Testis (tissue), 3 donors: ENCODE measurements around the gene DMBT1. TPM values are rescaled to one million over a fixed set of nuclear protein-coding genes. Genes with fewer than 3 reads are reported as not detected.

Experiments
- DNase-seq: peaks from one replicate; pipeline ENCODE4 v3.0.0-alpha.2; 2019
- H3K27ac ChIP-seq, 2 donors: fragments of 200-600 bp; sonication (generic); one replicate each; pipeline ENCODE4 v1.5.1; 2019
- H3K27me3 ChIP-seq: fragments of 200-600 bp; sonication (generic); one replicate; pipeline ENCODE4 v1.5.1; 2019
- H3K36me3 ChIP-seq: fragments of 200-600 bp; sonication (generic); one replicate; pipeline ENCODE4 v1.5.1; 2017; ENCODE audit warnings: low read depth; ENCODE audit errors: missing control alignments
- H3K4me1 ChIP-seq: fragments of 200-600 bp; sonication (generic); one replicate; pipeline ENCODE4 v1.5.1; 2019
- H3K4me3 ChIP-seq, 2 donors: fragments of 200-600 bp; sonication (generic); one replicate each; pipeline ENCODE4 v1.5.1; 2017 to 2019
- H3K9me3 ChIP-seq: fragments of 200-600 bp; sonication (generic); one replicate; pipeline ENCODE4 v1.5.1; 2017
- POLR2A ChIP-seq: fragments of 450-650 bp; IDR thresholded peaks from one replicate; pipeline ENCODE4 v1.6.1; 2017; ENCODE audit warnings: antibody characterized with exemption, mild to moderate bottlenecking, moderate library complexity
- WGBS, 2 donors: methylation state at CpG; one replicate each; pipeline ENCODE4 v1.1.5; 2018; 5-methylcytosine and 5-hydroxymethylcytosine counted together
- intact Hi-C: fragments of 100-400 bp; cut with DNase I; formaldehyde crosslinking; loops from one replicate; pipeline ENCODE4 v1.15.1; 2023; ENCODE audit warnings: low total_unique reads
- polyA plus RNA-seq: library from polyadenylated mRNA; stranded (reverse); fragments of 350-450 nt; fragmentation: Illumina TruSeq; extraction: RNeasy Lipid Tissue Mini Kit (QIAGEN cat#74804); gene quantifications from one replicate; pipeline ENCODE4 v1.2.3, GENCODE V29; 2014; ENCODE audit warnings: low read depth, low replicate concordance; ENCODE audit not compliant: insufficient read depth
- total RNA-seq, 2 donors: library from RNA; depleted of rRNA; stranded (reverse); fragments of >200 nt; gene quantifications; one replicate each; pipeline ENCODE4 v1.2.3, GENCODE V29; 2016
- TF ChIP-seq, protein P1 (sequence below), 3 experiments: fragments of 450-650 bp in 2 of 3; fragments of 200-600 bp in 1 of 3; sonication (generic) in 1 of 3; IDR thresholded peaks; one replicate each; pipeline ENCODE4 v1.5.1; 2016 to 2019; ENCODE audit warnings: antibody characterized with exemption in 3 of 3, mild to moderate bottlenecking in 2 of 3, moderate library complexity in 1 of 3

Gene DMBT1
- total and polyA plus RNA-seq, 3 donors from 2014 or later: 0.87 to 2.7 (median 1.2) TPM

GRCh38 chr10:122640921-122641320 lies 80.4 kb downstream of the DMBT1 start:
- intact Hi-C loops: no loop called here
- Histone ChIP-seq H3K4me1 (no peaks in the 10 kb centered on the region), H3K4me3 (no peak overlapping the region), H3K27ac (no peak overlapping the region), H3K36me3 (no peaks in the 10 kb centered on the region), H3K9me3 (no peaks in the 10 kb centered on the region), H3K27me3 (no peaks in the 10 kb centered on the region)
- DNase-seq: no peak
- no peak for TF ChIP-seq POLR2A
- TF ChIP-seq, protein P1, sequence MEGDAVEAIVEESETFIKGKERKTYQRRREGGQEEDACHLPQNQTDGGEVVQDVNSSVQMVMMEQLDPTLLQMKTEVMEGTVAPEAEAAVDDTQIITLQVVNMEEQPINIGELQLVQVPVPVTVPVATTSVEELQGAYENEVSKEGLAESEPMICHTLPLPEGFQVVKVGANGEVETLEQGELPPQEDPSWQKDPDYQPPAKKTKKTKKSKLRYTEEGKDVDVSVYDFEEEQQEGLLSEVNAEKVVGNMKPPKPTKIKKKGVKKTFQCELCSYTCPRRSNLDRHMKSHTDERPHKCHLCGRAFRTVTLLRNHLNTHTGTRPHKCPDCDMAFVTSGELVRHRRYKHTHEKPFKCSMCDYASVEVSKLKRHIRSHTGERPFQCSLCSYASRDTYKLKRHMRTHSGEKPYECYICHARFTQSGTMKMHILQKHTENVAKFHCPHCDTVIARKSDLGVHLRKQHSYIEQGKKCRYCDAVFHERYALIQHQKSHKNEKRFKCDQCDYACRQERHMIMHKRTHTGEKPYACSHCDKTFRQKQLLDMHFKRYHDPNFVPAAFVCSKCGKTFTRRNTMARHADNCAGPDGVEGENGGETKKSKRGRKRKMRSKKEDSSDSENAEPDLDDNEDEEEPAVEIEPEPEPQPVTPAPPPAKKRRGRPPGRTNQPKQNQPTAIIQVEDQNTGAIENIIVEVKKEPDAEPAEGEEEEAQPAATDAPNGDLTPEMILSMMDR (IDR thresholded peaks at IDR 0.05): no peak
- WGBS, 2 donors: 91 to 100% methylated on average over 2 to 3 of the region's 3 CpGs

DNA sequence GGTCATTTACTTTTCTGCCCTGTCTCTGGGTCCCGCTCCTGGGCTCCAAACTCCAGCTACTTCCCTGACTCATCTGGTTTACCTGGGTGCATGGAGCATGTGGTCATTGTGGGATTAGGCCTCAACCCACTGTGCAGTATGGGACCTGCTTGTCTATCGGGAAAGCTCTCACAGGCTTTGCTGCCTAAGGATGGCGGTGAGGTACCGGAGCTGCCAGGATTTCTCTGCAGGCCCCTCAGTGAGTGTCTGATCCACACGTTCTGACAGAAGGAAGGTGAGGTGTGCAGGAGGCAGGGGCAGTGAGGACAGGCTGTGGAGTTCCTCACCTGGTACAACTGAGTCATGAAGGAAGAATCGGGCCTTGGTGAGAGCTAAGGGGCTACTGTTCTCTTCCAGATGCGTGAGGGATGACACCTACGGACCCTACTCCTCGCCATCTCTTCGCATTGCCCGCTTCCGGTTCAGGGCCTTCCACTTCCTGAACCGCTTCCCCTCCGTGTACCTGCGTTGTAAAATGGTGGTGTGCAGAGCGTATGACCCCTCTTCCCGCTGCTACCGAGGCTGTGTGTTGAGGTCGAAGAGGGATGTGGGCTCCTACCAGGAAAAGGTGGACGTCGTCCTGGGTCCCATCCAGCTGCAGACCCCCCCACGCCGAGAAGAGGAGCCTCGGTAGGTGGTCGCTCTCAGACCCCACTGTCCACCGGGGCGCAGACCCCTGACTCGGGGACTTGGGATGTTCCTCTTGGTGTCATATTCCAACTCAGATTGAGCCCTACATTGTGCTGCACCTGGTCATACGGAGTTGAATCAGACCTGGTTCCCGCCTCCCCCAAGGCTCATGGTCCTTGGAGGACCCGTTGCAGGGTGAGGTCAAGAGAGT lies 82.4 kb downstream of the DMBT1 start:
- Histone ChIP-seq H3K27me3 (no peaks in the 10 kb centered on the region), H3K4me1 (no peaks in the 10 kb centered on the region), H3K9me3 (no peaks in the 10 kb centered on the region), H3K36me3 (no peaks in the 10 kb centered on the region), H3K27ac (no peak overlapping the region), H3K4me3 (peak overlapping the region; percentile 31 to 50)
- no peak for DNase-seq
- WGBS, 2 donors: 72 to 79% methylated on average over 22 to 31 of the region's 31 CpGs
- intact Hi-C loops: no loop called here
- TF ChIP-seq POLR2A: no peak
- TF ChIP-seq, protein P1 (IDR thresholded peaks at IDR 0.05): no peak

DNA sequence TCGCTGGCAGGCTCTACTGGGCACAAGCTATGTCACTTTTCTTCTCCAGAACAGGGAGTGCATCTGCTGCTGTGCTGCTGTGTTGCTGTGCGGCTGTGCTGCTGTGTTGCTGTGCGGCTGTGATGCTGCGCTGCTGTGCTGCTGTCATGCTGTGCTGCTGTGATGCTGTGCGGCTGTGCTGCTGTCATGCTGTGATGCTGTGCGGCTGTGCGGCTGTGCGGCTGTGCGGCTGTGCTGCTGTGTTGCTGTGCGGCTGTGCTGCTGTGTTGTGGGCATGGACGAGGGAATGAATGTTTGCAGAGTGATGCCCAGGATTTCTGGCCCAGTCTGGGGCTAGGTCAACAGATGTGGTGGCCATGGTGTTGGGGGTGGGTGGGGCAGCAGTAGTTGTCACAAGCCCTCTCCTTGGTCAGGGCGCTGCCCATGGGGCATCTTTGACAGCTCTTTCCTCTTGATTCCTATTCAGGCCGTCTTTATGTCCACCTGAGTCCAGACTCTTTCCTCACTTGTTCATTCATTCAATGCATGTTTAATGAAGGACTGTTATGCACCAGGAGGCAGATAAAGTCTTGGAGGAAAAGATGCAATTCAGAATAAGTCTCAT lies 83.5 kb downstream of the DMBT1 start:
- no peaks in the 10 kb centered on the region for H3K36me3 ChIP-seq
- H3K27ac ChIP-seq: no peak overlapping the region
- WGBS, 2 donors: 57 to 93% methylated on average over 12 to 13 of the region's 13 CpGs
- no peak for TF ChIP-seq POLR2A
- TF ChIP-seq, protein P1 (IDR thresholded peaks at IDR 0.05): no peak
- H3K27me3 ChIP-seq: no peaks in the 10 kb centered on the region
- DNase-seq: no peak
- intact Hi-C loops: no loop called here
- H3K4me3 ChIP-seq: no peak overlapping the region
- no peaks in the 10 kb centered on the region for H3K9me3 ChIP-seq
- no peaks in the 10 kb centered on the region for H3K4me1 ChIP-seq

GRCh38 chr10:122646511-122647382 lies 86.2 kb downstream of the DMBT1 start:
- Histone ChIP-seq H3K27ac (no peak overlapping the region), H3K4me3 (no peak overlapping the region), H3K4me1 (no peaks in the 10 kb centered on the region), H3K9me3 (no peaks in the 10 kb centered on the region), H3K36me3 (no peaks in the 10 kb centered on the region), H3K27me3 (no peaks in the 10 kb centered on the region)
- TF ChIP-seq POLR2A: no peak
- TF ChIP-seq, protein P1 (IDR thresholded peaks at IDR 0.05): no peak
- DNase-seq: no peak
- 71 to 77% methylated on average over 7 to 10 of the region's 10 CpGs for WGBS, 2 donors
- intact Hi-C loops: no loop called here
